A549 (cell line): ENCODE results near the gene CUL7. TPM values are rescaled to one million over a fixed set of nuclear protein-coding genes. Genes with fewer than 3 reads are reported as not detected.

Experiments
- ATAC-seq, 2 experiments: fragments of 200-7000 bp in 1 of 2; fragments of >200 bp in 1 of 2; cut with Nextera tagmentation in 1 of 2; cut with Tn5 transposase in 1 of 2; 3 replicates each; pipeline versions ENCODE4 v1.8.0 to v1.9.1; 2018 to 2020; ENCODE audit warnings: mild to moderate bottlenecking in 1 of 2, moderate library complexity in 1 of 2
- CTCF ChIA-PET: fragments of 300-600 bp; sonication (Branson Sonifier 250); formaldehyde crosslinking; extraction: SDS; loops from one replicate; lab custom pipeline; 2021; ENCODE audit warnings: antibody characterized with exemption, inconsistent platforms; lab: Yijun Ruan, JAX
- POLR2A ChIA-PET: fragments of 350-600 bp; formaldehyde crosslinking; extraction: SDS; loops from one replicate; lab custom pipeline; 2021; ENCODE audit warnings: antibody characterized with exemption, inconsistent platforms; lab: Yijun Ruan, JAX
- DNase-seq, 2 experiments: peaks; one replicate each; pipeline versions ENCODE4 v3.0.0 to v3.0.0-alpha.2; 2011 to 2016; ENCODE audit warnings: low read depth in 1 of 2, low spot score in 1 of 2
- FAIRE-seq: peaks from 2 replicates; lab custom pipeline; 2011; peaks lifted over from hg19 to GRCh38; lab: Jason Lieb, UNC
- H3K27ac ChIP-seq, 2 experiments: fragments of >200 bp; sonication (Bioruptor Twin); formaldehyde crosslinking; 3 replicates each; pipeline ENCODE4 v1.5.1; 2016 to 2017
- H3K4me1 ChIP-seq: fragments of >200 bp; sonication (Bioruptor Twin); formaldehyde crosslinking; 3 replicates; pipeline ENCODE4 v1.6.1; 2016
- H3K4me2 ChIP-seq: fragments of >200 bp; sonication (Bioruptor Twin); formaldehyde crosslinking; 3 replicates; pipeline ENCODE4 v1.6.1; 2016
- H3K4me3 ChIP-seq: fragments of >200 bp; sonication (Bioruptor Twin); formaldehyde crosslinking; 3 replicates; pipeline ENCODE4 v1.5.1; 2016
- H3K9me3 ChIP-seq: fragments of >200 bp; sonication (Bioruptor Twin); formaldehyde crosslinking; 3 replicates; pipeline ENCODE4 v1.6.1; 2016
- ATOH8 ChIP-seq: fragments of 250-450 bp; sonication (Bioruptor Pico); IDR thresholded peaks from 2 replicates; pipeline ENCODE4 v1.5.0; 2020; ENCODE audit warnings: low read depth, mild to moderate bottlenecking, moderate library complexity
- BHLHE40 ChIP-seq: IDR thresholded peaks from 2 replicates; pipeline ENCODE4 v1.6.1; 2012; ENCODE audit warnings: low read depth, low read length, inconsistent platforms
- CEBPB ChIP-seq, 2 experiments: fragments of >200 bp in 1 of 2; sonication (Bioruptor Twin) in 1 of 2; formaldehyde crosslinking in 1 of 2; IDR thresholded peaks; 2 replicates each; pipeline ENCODE4 v1.6.1; 2012 to 2016
- E2F6 ChIP-seq: IDR thresholded peaks from 2 replicates; pipeline ENCODE4 v1.6.1; 2012; ENCODE audit warnings: low read depth, borderline replicate concordance
- EP300 ChIP-seq, 2 experiments: fragments of >200 bp; sonication (Bioruptor Twin); formaldehyde crosslinking; IDR thresholded peaks; 2 replicates in 1 of 2; 3 replicates in 1 of 2; pipeline ENCODE4 v1.6.1; 2016 to 2017
- GATA3 ChIP-seq: IDR thresholded peaks from 2 replicates; pipeline ENCODE4 v1.6.1; 2012; ENCODE audit warnings: borderline replicate concordance
- HEYL ChIP-seq: fragments of 250-450 bp; sonication (Bioruptor Pico); IDR thresholded peaks from 2 replicates; pipeline ENCODE4 v1.8.0; 2021; ENCODE audit warnings: mild to moderate bottlenecking, moderate library complexity
- MAFK ChIP-seq: fragments of 450-650 bp; IDR thresholded peaks from 2 replicates; pipeline ENCODE4 v1.6.1; 2014; ENCODE audit not compliant: partially characterized antibody
- MAZ ChIP-seq: fragments of 150-350 bp; IDR thresholded peaks from 2 replicates; pipeline ENCODE4 v1.6.1; 2014; ENCODE audit warnings: antibody characterized with exemption, low read depth, low read length, borderline replicate concordance
- NFE2L2 ChIP-seq: fragments of 150-350 bp; conservative IDR thresholded peaks from 2 replicates; pipeline ENCODE4 v1.6.1; 2014; ENCODE audit warnings: low read length
- POLR2AphosphoS2 ChIP-seq: conservative IDR thresholded peaks from 2 replicates; pipeline ENCODE4 v1.6.1; 2012; ENCODE audit warnings: low read length, improper control_type of control experiment, inconsistent platforms
- RCOR1 ChIP-seq: fragments of 150-350 bp; IDR thresholded peaks from 2 replicates; pipeline ENCODE4 v1.6.1; 2014; ENCODE audit warnings: antibody characterized with exemption, low read length, low read depth
- RNF2 ChIP-seq: fragments of 200-600 bp; sonication (generic); IDR thresholded peaks from 2 replicates; pipeline ENCODE4 v1.6.1; 2016; ENCODE audit warnings: low read depth, mild to moderate bottlenecking, antibody characterized with exemption, moderate library complexity, borderline replicate concordance
- SREBF2 ChIP-seq: fragments of 450-650 bp; IDR thresholded peaks from 2 replicates; pipeline ENCODE4 v1.6.1; 2014; ENCODE audit warnings: mild to moderate bottlenecking, moderate library complexity
- TFCP2L1 ChIP-seq: fragments of 250-450 bp; sonication (Bioruptor Pico); IDR thresholded peaks from 2 replicates; pipeline ENCODE4 v1.5.0; 2021; ENCODE audit warnings: mild to moderate bottlenecking
- TP53 ChIP-seq: fragments of 250-450 bp; sonication (Bioruptor Pico); IDR thresholded peaks from 2 replicates; pipeline ENCODE4 v1.5.0; 2021; ENCODE audit warnings: mild to moderate bottlenecking, moderate library complexity
- USF2 ChIP-seq: fragments of 450-650 bp; IDR thresholded peaks from 2 replicates; pipeline ENCODE4 v1.6.1; 2014; ENCODE audit warnings: antibody characterized with exemption
- ZNF302 ChIP-seq: fragments of 250-450 bp; sonication (Bioruptor Pico); IDR thresholded peaks from 2 replicates; pipeline ENCODE4 v1.9.0; 2021; ENCODE audit warnings: inconsistent platforms, mild to moderate bottlenecking, moderate library complexity
- WGBS: methylation state at CpG from one replicate; pipeline ENCODE4 v1.1.6; 2017; ENCODE audit errors: missing lambda C conversion rate; 5-methylcytosine and 5-hydroxymethylcytosine counted together
- polyA plus RNA-seq, 4 experiments: library from polyadenylated mRNA; depleted of rRNA in 3 of 4; stranded (reverse); fragments of >200 nt; fragmentation: RNase III in 1 of 4; extraction: RNeasy Plus Mini Kit Qiagen cat#74134 plus additional on column Dnase treatment in 1 of 4; gene quantifications; 2 replicates in 3 of 4; 3 replicates in 1 of 4; pipeline ENCODE4 v1.2.3, GENCODE V29; 2011 to 2017
- TF ChIP-seq, protein P1 (sequence below): fragments of 250-450 bp; sonication (Bioruptor Pico); IDR thresholded peaks from 2 replicates; pipeline ENCODE4 v1.5.0; 2021; ENCODE audit warnings: mild to moderate bottlenecking, moderate library complexity, borderline replicate concordance
- TF ChIP-seq, protein P2 (sequence below): IDR thresholded peaks from 2 replicates; pipeline ENCODE4 v1.6.1; 2012

The CUL7 gene
- polyA plus RNA-seq, 2 of the 4 experiments (the other 2 are of a cell fraction), result 10.0 to 12.1 TPM

GRCh38 chr6:43032326-43032725 lies 21.3 kb downstream of the CUL7 start:
- DNase-seq, result no peak
- no peak overlapping the region for H3K4me2 ChIP-seq
- H3K9me3 ChIP-seq, result no peaks in the 10 kb centered on the region
- CTCF ChIA-PET, result no interaction called here
- TF ChIP-seq NFE2L2 (no peak), TP53 (CRISPR knock-in tag) (no peak), CEBPB (IDR thresholded peaks at IDR 0.05) (no peak), BHLHE40 (no peak), SREBF2 (no peak), ZNF302 (no peak), USF2 (no peak), TFCP2L1 (no peak)
- TF ChIP-seq, protein P1, sequence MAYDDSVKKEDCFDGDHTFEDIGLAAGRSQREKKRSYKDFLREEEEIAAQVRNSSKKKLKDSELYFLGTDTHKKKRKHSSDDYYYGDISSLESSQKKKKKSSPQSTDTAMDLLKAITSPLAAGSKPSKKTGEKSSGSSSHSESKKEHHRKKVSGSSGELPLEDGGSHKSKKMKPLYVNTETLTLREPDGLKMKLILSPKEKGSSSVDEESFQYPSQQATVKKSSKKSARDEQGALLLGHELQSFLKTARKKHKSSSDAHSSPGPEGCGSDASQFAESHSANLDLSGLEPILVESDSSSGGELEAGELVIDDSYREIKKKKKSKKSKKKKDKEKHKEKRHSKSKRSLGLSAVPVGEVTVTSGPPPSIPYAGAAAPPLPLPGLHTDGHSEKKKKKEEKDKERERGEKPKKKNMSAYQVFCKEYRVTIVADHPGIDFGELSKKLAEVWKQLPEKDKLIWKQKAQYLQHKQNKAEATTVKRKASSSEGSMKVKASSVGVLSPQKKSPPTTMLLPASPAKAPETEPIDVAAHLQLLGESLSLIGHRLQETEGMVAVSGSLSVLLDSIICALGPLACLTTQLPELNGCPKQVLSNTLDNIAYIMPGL (CRISPR knock-in tag), result no peak
- TF ChIP-seq, protein P2, sequence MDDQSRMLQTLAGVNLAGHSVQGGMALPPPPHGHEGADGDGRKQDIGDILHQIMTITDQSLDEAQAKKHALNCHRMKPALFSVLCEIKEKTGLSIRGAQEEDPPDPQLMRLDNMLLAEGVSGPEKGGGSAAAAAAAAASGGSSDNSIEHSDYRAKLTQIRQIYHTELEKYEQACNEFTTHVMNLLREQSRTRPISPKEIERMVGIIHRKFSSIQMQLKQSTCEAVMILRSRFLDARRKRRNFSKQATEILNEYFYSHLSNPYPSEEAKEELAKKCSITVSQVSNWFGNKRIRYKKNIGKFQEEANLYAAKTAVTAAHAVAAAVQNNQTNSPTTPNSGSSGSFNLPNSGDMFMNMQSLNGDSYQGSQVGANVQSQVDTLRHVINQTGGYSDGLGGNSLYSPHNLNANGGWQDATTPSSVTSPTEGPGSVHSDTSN, result no peak
- TF ChIP-seq, all 56 proteins: peak for 0
- WGBS, result 91% methylated on average over 4 of the region's 4 CpGs
- no peak for FAIRE-seq
- POLR2A ChIA-PET, result interaction anchor here (0.7 kb wide), 1 partner anchor 49 kb away, joined by 4 read pairs; no protein-coding TSS in a partner anchor
- no peak for ATAC-seq
- H3K27ac ChIP-seq, result no peak overlapping the region
- no peak overlapping the region for H3K4me3 ChIP-seq
- H3K4me1 ChIP-seq, result no peaks in the 10 kb centered on the region

DNA sequence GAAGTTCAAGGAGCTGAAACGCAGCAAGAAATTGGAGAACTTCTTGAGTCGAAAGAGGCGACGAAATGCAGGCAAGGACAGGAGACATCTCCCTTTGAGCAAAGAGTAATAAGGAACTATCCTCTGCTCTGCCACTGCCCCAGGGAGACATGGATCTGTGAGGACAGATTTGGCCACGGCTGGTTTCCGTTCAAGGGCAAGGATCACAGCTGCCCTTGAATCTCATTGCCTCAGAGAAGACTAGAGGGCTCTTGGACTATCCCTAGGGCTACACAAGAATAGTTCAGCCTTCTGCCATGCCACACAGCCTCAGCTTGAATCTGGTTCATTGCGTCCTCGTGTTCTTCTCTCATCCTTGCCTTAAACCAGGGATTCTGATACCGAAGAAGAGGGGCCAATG lies 24.5 kb downstream of the CUL7 start:
- ATAC-seq (no peak), FAIRE-seq (no peak), DNase-seq (no peak)
- H3K4me1 ChIP-seq, result no peaks in the 10 kb centered on the region
- no peak overlapping the region for H3K4me2 ChIP-seq
- CTCF ChIA-PET, result interaction anchor here (0.7 to 1.0 kb wide), 2 partner anchors 12 to 115 kb away, joined by 3 read pairs; no protein-coding TSS in a partner anchor
- WGBS, result 96% methylated on average over 9 of the region's 9 CpGs
- no peak for TF ChIP-seq HEYL (CRISPR knock-in tag)
- no peak for TF ChIP-seq POLR2AphosphoS2
- TF ChIP-seq GATA3, result no peak
- TF ChIP-seq RCOR1, result no peak
- TF ChIP-seq, protein P1 (CRISPR knock-in tag), result no peak
- TF ChIP-seq ATOH8 (CRISPR knock-in tag), result no peak
- TF ChIP-seq MAZ, result no peak
- no peak for TF ChIP-seq MAFK
- TF ChIP-seq RNF2, result no peak
- TF ChIP-seq EP300 (IDR thresholded peaks at IDR 0.05), result no peak
- no peak for TF ChIP-seq E2F6
- H3K27ac ChIP-seq, result no peak overlapping the region
- H3K4me3 ChIP-seq, result no peak overlapping the region
- no peaks in the 10 kb centered on the region for H3K9me3 ChIP-seq
- POLR2A ChIA-PET, result no interaction called here
